T47D (cell line): Measurements from ENCODE around the gene LLGL2.
"Not testable (repeated sequence)": the region's sequence is repeated elsewhere in the genome, so short reads cannot be mapped to it uniquely, and the experiment has no call there.

Experiments used
- DNase-seq, 2 experiments: peaks; one replicate each; pipeline versions ENCODE4 v3.0.0 to v3.0.0-alpha.2; 2011 to 2012; ENCODE audit warnings: low read depth in 1 of 2, low spot score in 1 of 2
- JUND ChIP-seq: IDR thresholded peaks from 2 replicates; pipeline ENCODE4 v1.6.1; 2012; ENCODE audit warnings: low read depth
- in situ Hi-C: cut with HindIII; loops from 2 replicates; pipeline ENCODE4 v1.10.0; 2016; ENCODE audit warnings: low sequenced_read_pairs, low pct_unique_long_range_greater_than_20kb

The LLGL2 gene

GRCh38 chr17:75524970-75525805 lies at the start of gene LLGL2:
LLGL2 (plus strand) TSS chr17:75525697; CDS start chr17:75543427, 17,730 bp downstream.
- DNase-seq: peak; percentile 94 to 98
- in situ Hi-C loops: no loop called here
- no peak for TF ChIP-seq JUND

DNA sequence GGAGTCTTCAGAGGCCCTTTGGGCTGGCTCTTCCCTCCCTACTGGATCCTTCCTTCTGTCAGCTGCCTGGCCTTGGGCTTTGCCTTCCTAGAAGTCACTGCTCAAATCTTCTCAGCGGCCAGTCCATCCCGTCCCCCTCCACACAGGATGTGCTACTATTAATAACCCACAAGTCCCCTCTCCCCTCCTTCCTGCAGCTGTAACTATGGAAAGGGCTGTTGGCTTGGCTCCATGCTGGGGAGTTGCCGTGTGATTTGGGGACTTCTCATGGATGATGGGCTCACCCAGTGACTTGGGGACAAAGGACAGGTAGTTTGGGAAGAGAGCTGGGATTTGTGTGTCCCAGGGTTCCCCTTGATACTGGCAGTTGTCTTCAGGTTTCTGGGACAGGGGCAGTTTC lies 49.6 kb upstream of the LLGL2 start:
- DNase-seq: no peak
- in situ Hi-C loops: no loop called here
- TF ChIP-seq JUND: no peak

- in situ Hi-C loops: no loop called here
- no peak for DNase-seq
- no peak for TF ChIP-seq JUND
These were observed 49.2 kb upstream of the LLGL2 start for GRCh38 chr17:75476271-75476671.

DNA sequence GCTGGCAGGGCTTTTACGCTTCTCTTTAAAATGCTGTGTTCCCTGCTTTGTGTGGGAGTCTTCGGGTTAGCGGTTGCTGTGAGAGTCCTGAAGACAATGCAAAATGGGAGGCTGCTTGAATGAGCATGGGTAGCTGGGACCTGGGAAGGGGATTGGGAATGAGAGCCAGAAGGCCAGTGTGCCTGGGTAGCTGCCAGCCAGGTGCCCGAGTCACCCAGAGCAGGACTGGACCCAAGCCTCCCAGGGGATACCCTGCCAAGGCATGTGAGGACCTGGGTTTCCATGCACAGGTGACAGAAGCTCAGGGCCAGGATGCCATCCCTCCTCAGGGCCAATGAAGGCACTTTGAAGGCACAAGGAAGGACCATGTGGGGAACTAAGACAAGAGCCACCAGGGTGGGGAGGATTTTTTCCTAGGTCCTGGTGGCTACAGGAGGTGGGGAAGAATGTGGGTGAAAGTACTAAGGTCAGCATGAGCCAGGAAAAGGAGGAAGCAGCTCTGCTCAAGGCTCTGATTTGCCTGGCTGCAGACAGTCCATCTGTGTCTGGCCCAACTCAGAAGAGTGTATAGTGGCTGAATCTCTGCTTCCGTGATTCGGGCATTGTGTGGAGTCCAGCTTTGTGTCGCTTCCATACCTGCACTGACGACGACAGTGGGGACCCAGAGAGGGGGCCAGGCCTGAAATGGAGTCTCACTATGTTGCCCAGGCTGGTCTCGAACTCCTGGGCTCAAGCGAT lies 48.6 kb upstream of the LLGL2 start:
- DNase-seq: no peak
- no peak for TF ChIP-seq JUND
- in situ Hi-C loops: no loop called here

DNA sequence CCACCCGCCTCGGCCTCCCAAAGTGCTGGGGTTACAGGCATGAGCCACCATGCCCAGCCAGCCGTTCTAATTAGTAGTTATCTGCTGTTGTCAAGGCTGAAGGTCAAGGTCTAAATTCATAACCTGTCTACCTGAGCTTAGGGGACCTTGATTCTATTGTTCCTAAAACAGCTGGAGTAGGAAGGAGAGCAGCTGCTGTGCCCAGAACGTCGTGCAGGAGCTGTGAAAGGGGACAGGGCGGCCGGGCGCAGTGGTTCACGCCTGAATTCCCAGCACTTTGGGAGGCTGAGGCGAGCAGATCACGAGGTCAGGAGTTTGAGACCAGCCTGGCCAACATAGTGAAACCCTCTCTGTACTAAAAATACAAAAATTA lies 48.0 kb upstream of the LLGL2 start:
- DNase-seq, in situ Hi-C loops: not testable (repeated sequence)

GRCh38 chr17:75478508-75478907 lies 47.0 kb upstream of the LLGL2 start:
- TF ChIP-seq JUND: no peak
- DNase-seq: no peak
- in situ Hi-C loops: no loop called here

- in situ Hi-C loops: no loop called here
- TF ChIP-seq JUND: no peak
- no peak for DNase-seq
These were observed 45.2 kb upstream of the LLGL2 start for GRCh38 chr17:75480281-75480680.

DNA sequence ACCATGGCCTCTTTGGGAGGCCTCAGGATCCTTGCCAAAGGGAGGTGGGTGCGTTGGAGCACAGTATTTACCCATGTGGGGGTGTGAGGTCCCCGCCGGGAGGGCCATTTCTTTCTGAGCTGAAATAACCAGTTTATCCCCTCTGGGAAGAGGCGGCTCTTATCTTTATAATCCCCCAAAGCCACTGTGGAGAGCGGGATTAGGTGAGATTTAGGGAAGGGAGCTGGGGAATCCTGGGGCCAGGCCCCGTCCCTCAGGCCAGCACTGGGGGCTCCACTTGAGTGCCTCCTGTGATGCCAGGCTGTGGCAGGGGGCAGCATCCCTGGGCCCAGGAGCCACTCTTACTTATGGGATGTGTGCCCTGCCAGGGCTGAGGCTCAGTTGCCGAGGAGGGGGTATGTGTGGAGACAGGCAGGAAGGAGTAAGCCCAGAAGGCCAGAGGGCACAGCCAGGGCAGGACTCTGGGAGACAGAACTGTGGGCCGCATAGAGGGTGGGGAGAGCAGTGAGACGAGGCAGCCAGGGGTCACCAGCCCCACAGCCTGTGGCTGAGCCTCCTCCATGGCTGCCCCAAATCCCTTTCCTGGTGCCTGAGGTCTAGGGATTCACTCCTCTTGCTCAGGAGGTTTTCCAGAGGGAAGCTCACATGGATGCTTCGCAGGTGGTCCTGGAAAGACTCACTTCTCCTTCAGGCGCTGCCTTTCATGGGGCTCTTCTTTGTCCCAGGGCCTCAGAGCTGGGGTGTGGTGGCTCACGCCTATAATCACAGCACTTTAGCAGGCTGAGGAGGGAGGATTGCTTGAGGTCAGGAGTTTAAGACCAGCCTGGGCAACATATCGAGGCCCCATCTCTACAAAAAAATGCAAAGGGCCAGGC lies 44.1 kb upstream of the LLGL2 start:
- no peak for TF ChIP-seq JUND
- in situ Hi-C loops: no loop called here
- no peak for DNase-seq

DNA sequence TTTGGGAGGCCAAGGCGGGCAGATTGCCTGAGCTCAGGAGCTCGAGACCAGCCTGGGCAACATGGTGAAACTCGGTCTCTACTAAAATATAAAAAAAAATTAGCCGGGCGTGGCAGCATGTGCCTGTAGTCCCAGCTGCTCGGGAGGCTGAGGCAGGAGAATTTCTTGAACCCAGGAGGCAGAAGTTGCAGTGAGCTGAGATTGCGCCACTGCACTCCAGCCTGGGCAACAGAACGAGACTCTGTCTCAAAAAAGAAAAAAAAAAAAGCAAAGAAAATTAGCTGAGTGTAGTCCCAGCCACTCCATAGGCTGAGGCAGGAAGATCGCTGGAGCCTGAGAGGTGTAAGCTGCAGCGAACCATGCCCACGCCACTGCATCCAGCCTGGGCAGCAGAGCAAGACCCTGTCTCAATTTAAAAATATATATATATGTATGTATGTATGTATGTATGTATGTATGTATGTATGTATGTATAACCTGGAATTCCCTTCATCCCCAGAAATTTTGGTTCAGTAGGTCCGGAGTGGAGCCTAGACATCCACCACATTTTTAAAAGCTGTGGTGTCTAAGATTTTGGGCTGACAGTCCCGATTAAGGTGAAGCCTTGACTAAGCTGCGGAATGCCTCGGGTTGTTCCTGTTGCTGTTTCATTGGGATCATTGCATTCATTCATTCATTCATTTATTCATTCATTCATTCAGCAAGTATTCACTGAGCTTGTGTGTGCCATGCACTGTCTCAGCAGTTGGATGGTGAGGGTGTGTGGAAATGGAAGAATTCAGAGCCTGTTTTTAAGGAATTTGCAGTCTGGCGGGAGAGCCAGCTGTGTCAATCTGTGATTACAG lies 43.2 kb upstream of the LLGL2 start:
- in situ Hi-C loops: no loop called here
- no peak for DNase-seq
- TF ChIP-seq JUND: no peak

DNA sequence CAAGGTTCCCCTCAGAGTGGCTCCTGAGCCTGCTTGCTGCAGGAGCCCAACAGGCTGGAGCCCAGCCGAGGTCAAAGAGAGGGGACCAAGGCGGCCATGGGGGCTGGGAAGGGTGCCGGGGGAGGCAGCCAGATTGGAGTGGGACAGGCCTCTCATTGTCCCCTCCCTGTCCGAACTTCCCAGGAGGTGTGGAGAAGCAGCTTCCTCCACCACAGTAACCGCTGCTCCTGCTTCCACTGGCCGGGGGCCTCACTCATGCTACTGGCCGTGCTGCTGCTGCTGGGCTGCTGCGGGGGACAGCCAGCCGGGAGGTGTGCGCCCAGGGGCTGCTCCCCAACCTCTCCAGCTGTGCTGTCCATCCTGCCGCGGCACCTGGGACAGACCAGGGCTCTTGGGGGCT lies 39.8 kb upstream of the LLGL2 start:
- no peak for DNase-seq
- in situ Hi-C loops: no loop called here
- TF ChIP-seq JUND: no peak

DNA sequence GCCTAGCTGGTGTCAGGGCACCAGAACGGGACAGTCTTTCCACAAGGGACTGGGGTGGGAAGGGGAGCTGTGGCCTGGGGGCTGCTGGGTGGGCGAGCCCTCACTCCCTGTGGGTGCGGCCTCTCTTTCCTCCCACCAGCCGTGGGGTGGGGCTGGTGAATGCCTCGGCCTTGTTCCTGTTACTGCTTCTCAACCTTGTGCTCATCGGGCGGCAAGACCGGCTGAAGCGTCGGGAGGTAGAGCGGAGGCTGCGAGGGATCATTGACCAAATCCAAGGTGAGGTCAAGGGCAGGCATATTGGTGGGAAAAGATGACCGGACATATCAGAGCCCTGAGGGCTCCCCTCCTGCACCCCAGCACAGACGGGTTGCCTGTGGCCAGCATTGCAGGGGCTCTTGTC lies 39.3 kb upstream of the LLGL2 start:
- in situ Hi-C loops: no loop called here
- TF ChIP-seq JUND: no peak
- no peak for DNase-seq

DNA sequence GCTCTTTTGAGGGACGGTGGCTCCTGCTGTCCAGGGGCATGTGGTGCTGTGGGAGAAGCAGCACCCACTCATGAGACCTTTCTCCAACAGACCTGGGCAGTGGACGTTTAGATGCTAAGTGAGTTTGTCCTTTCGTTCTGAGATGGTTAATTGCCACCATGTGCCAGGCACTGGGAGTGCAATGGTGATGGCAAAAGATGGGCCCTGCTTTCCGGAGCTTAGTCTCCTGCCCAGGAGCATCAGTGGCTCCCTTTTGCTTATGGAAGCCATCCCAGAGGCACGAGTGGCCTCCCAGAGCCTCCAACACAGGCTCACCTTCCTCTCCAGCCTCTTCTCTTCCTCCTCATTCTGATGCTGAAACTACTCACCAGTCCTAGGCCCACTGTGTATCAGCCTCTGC lies 38.5 kb upstream of the LLGL2 start:
- DNase-seq: peak in 1 of 2 experiments; percentile 41
- in situ Hi-C loops: no loop called here
- TF ChIP-seq JUND: no peak
